Mononuclear cell (primary cell): Measurements from ENCODE around the gene TPRA1. TPM values are rescaled to one million over a fixed set of nuclear protein-coding genes. Genes with fewer than 3 reads are reported as not detected.
A peak's percentile ranks its signal among the peaks of the same experiment; 100 is the strongest.
"Not testable (repeated sequence)": the region's sequence is repeated elsewhere in the genome, so short reads cannot be mapped to it uniquely, and the experiment has no call there.

Experiments
- H3K27me3 ChIP-seq: 2 replicates; pipeline ENCODE4 v1.6.0; 2011; ENCODE audit warnings: low read length, control low read depth; ENCODE audit not compliant: insufficient read depth
- H3K4me1 ChIP-seq: 2 replicates; pipeline ENCODE4 v1.5.1; 2011; ENCODE audit warnings: mild to moderate bottlenecking, low read length, control low read depth; ENCODE audit not compliant: insufficient read depth
- H3K4me3 ChIP-seq: 2 replicates; pipeline ENCODE4 v1.5.1; 2011; ENCODE audit warnings: mild to moderate bottlenecking, low read length, moderate library complexity
- H3K9me3 ChIP-seq: 2 replicates; pipeline ENCODE4 v1.5.1; 2011; ENCODE audit warnings: low read depth, mild to moderate bottlenecking, control low read depth, low read length
- total RNA-seq: library from RNA; depleted of rRNA; stranded (reverse); fragments of >200 nt; gene quantifications from one replicate; pipeline ENCODE4 v1.2.3, GENCODE V29; 2012

The TPRA1 gene
- total RNA-seq, 1 donor = 9.3 TPM

- no peaks in the 10 kb centered on the region for H3K9me3 ChIP-seq
- H3K4me3 ChIP-seq = no peak overlapping the region
- H3K4me1 ChIP-seq = peaks cover 6% of the 10 kb centered on the region
- H3K27me3 ChIP-seq = no peaks in the 10 kb centered on the region
Observed at GRCh38 chr3:127606981-127607595, 16.6 kb upstream of the TPRA1 start.

- H3K27me3 ChIP-seq = no peaks in the 10 kb centered on the region
- no peak overlapping the region for H3K4me3 ChIP-seq
- peaks cover 6% of the 10 kb centered on the region for H3K4me1 ChIP-seq
- no peaks in the 10 kb centered on the region for H3K9me3 ChIP-seq
Observed at GRCh38 chr3:127606086-127606805, 15.7 kb upstream of the TPRA1 start.

- not testable (repeated sequence) for H3K27me3 ChIP-seq, H3K4me3 ChIP-seq, H3K4me1 ChIP-seq, H3K9me3 ChIP-seq
Observed at GRCh38 chr3:127605547-127605946, 15.0 kb upstream of the TPRA1 start.

GRCh38 chr3:127604546-127605165 is 14.1 kb upstream of the TPRA1 start:
- H3K27me3 ChIP-seq = no peaks in the 10 kb centered on the region
- no peak overlapping the region for H3K4me3 ChIP-seq
- peaks cover 6% of the 10 kb centered on the region for H3K4me1 ChIP-seq
- no peaks in the 10 kb centered on the region for H3K9me3 ChIP-seq

GRCh38 chr3:127604035-127604434 is 13.5 kb upstream of the TPRA1 start:
- Histone ChIP-seq H3K27me3 (no peaks in the 10 kb centered on the region), H3K9me3 (no peaks in the 10 kb centered on the region), H3K4me3 (no peak overlapping the region), H3K4me1 (peaks cover 4% of the 10 kb centered on the region)

GRCh38 chr3:127600749-127601456 is 10.4 kb upstream of the TPRA1 start:
- no peaks in the 10 kb centered on the region for H3K27me3 ChIP-seq
- no peaks in the 10 kb centered on the region for H3K9me3 ChIP-seq
- H3K4me1 ChIP-seq = peaks cover 21% of the 10 kb centered on the region
- H3K4me3 ChIP-seq = no peak overlapping the region

- no peaks in the 10 kb centered on the region for H3K27me3 ChIP-seq
- H3K4me3 ChIP-seq = peak overlapping the region; percentile 53
- no peaks in the 10 kb centered on the region for H3K9me3 ChIP-seq
- peaks cover 21% of the 10 kb centered on the region for H3K4me1 ChIP-seq
Observed at GRCh38 chr3:127598841-127599570, 8.5 kb upstream of the TPRA1 start.

- no peaks in the 10 kb centered on the region for H3K27me3 ChIP-seq
- H3K4me1 ChIP-seq = peaks cover 25% of the 10 kb centered on the region
- H3K4me3 ChIP-seq = no peak overlapping the region
- H3K9me3 ChIP-seq = no peaks in the 10 kb centered on the region
Observed at GRCh38 chr3:127597020-127597771, 6.7 kb upstream of the TPRA1 start.

GRCh38 chr3:127595303-127595702 is 4.8 kb upstream of the TPRA1 start:
- H3K9me3 ChIP-seq = no peaks in the 10 kb centered on the region
- H3K4me3 ChIP-seq = no peak overlapping the region
- peaks cover 36% of the 10 kb centered on the region for H3K4me1 ChIP-seq
- no peaks in the 10 kb centered on the region for H3K27me3 ChIP-seq

- Histone ChIP-seq H3K27me3 (no peaks in the 10 kb centered on the region), H3K4me1 (peaks cover 40% of the 10 kb centered on the region), H3K9me3 (no peaks in the 10 kb centered on the region), H3K4me3 (no peak overlapping the region)
Observed at GRCh38 chr3:127593178-127593577, 2.6 kb upstream of the TPRA1 start.

GRCh38 chr3:127590282-127590592 is 296 bp downstream of the TPRA1 start:
- Histone ChIP-seq H3K27me3 (no peaks in the 10 kb centered on the region), H3K9me3 (no peaks in the 10 kb centered on the region), H3K4me1 (peaks cover 35% of the 10 kb centered on the region), H3K4me3 (peak overlapping the region; percentile 78)

- Histone ChIP-seq H3K4me1 (peaks cover 35% of the 10 kb centered on the region), H3K27me3 (no peaks in the 10 kb centered on the region), H3K9me3 (no peaks in the 10 kb centered on the region), H3K4me3 (peak overlapping the region; percentile 78)
Observed at GRCh38 chr3:127589600-127590281, 792 bp downstream of the TPRA1 start.

GRCh38 chr3:127588806-127589577 is 1.5 kb downstream of the TPRA1 start:
- H3K27me3 ChIP-seq = no peaks in the 10 kb centered on the region
- peaks cover 35% of the 10 kb centered on the region for H3K4me1 ChIP-seq
- no peaks in the 10 kb centered on the region for H3K9me3 ChIP-seq
- H3K4me3 ChIP-seq = peak overlapping the region; percentile 78
